Keratinocyte (primary cell): ENCODE results near the gene LHFPL3.

ENCODE experiments used
- CTCF ChIP-seq, 3 experiments: IDR thresholded peaks in 1 of 3; conservative IDR thresholded peaks in 1 of 3; optimal IDR thresholded peaks in 1 of 3; 2 replicates in 2 of 3; 3 replicates in 1 of 3; pipeline versions ENCODE3 to v1.5.1; 2011; ENCODE audit warnings: low read length in 3 of 3, mild to moderate bottlenecking in 3 of 3, moderate library complexity in 2 of 3, control low read depth in 1 of 3, inconsistent platforms in 1 of 3; ENCODE audit not compliant: insufficient read depth in 2 of 3; ENCODE audit errors: extremely low read depth in 1 of 3
- EZH2 ChIP-seq: IDR thresholded peaks from one replicate; pipeline ENCODE4 v1.6.1; 2012; ENCODE audit warnings: inconsistent platforms, mild to moderate bottlenecking, low read length, moderate library complexity

- no peak for TF ChIP-seq CTCF (optimal IDR thresholded peaks at IDR 0.05 in 1 of 3, IDR thresholded peaks at IDR 0.05 in 1 of 3, conservative IDR thresholded peaks at IDR 0.05 in 1 of 3; ENCODE audit: extremely low read depth in 1 of 3, insufficient read depth in 2 of 3, low read length in 3 of 3)
- no peak for TF ChIP-seq EZH2
These were observed 58.5 kb downstream of the LHFPL3 start for GRCh38 chr7:104386943-104387342.
